KMS-11 (cell line): ENCODE measurements around the gene MEGF6.

ENCODE experiments used
- H2AFZ ChIP-seq: fragments of 200-600 bp; sonication (generic); 2 replicates; pipeline ENCODE4 v1.6.1; 2016; ENCODE audit warnings: antibody characterized with exemption, mixed run types, low read depth
- H3K27ac ChIP-seq: fragments of 200-600 bp; sonication (generic); 2 replicates; pipeline ENCODE4 v1.6.1; 2016; ENCODE audit warnings: mild to moderate bottlenecking, mixed run types
- H3K27me3 ChIP-seq: fragments of 200-600 bp; sonication (generic); 2 replicates; pipeline ENCODE4 v1.6.1; 2017; ENCODE audit warnings: mild to moderate bottlenecking, low read depth, mixed run types, moderate library complexity; ENCODE audit not compliant: insufficient read depth
- H3K36me3 ChIP-seq: fragments of 200-600 bp; sonication (generic); 2 replicates; pipeline ENCODE4 v1.6.1; 2017; ENCODE audit warnings: mild to moderate bottlenecking, mixed run types; ENCODE audit not compliant: insufficient read depth
- H3K4me1 ChIP-seq: fragments of 200-600 bp; sonication (generic); 2 replicates; pipeline ENCODE4 v1.6.1; 2016; ENCODE audit warnings: mild to moderate bottlenecking, low read depth, mixed run types; ENCODE audit not compliant: poor library complexity, severe bottlenecking
- H3K4me2 ChIP-seq: fragments of 200-600 bp; sonication (generic); 2 replicates; pipeline ENCODE4 v1.7.0; 2016; ENCODE audit warnings: mild to moderate bottlenecking, mixed run types
- H3K4me3 ChIP-seq: fragments of 200-600 bp; sonication (generic); IDR thresholded peaks from 2 replicates; pipeline ENCODE4 v1.6.1; 2017; ENCODE audit warnings: low read depth, low read length, mixed read lengths; ENCODE audit not compliant: insufficient read depth
- H3K79me2 ChIP-seq: fragments of 200-600 bp; sonication (generic); 2 replicates; pipeline ENCODE4 v1.6.1; 2016; ENCODE audit warnings: low read depth, mixed run types; ENCODE audit not compliant: insufficient read depth
- H3K9ac ChIP-seq: fragments of 200-600 bp; sonication (generic); 2 replicates; pipeline ENCODE4 v1.6.1; 2016; ENCODE audit warnings: mild to moderate bottlenecking, mixed run types
- H4K20me1 ChIP-seq: fragments of 200-600 bp; sonication (generic); 2 replicates; pipeline ENCODE4 v1.6.1; 2016; ENCODE audit warnings: mild to moderate bottlenecking, mixed run types; ENCODE audit not compliant: insufficient read depth
- TF ChIP-seq, protein P1 (sequence below): fragments of 200-600 bp; sonication (generic); conservative IDR thresholded peaks from 2 replicates; pipeline ENCODE4 v1.6.1; 2017; ENCODE audit warnings: low read depth, mild to moderate bottlenecking, antibody characterized with exemption, low read length, moderate library complexity, mixed read lengths

The MEGF6 gene

GRCh38 chr1:3529099-3529729, 82.1 kb downstream of the MEGF6 start:
- Histone ChIP-seq H3K4me1 (no peaks in the 10 kb centered on the region), H4K20me1 (no peaks in the 10 kb centered on the region), H3K4me2 (no peak overlapping the region), H3K9ac (no peak overlapping the region), H3K79me2 (no peaks in the 10 kb centered on the region), H3K27me3 (peaks cover 87% of the 10 kb centered on the region), H2AFZ (no peak overlapping the region), H3K27ac (no peak overlapping the region), H3K36me3 (no peaks in the 10 kb centered on the region), H3K4me3 (no peak overlapping the region)
- TF ChIP-seq, protein P1, sequence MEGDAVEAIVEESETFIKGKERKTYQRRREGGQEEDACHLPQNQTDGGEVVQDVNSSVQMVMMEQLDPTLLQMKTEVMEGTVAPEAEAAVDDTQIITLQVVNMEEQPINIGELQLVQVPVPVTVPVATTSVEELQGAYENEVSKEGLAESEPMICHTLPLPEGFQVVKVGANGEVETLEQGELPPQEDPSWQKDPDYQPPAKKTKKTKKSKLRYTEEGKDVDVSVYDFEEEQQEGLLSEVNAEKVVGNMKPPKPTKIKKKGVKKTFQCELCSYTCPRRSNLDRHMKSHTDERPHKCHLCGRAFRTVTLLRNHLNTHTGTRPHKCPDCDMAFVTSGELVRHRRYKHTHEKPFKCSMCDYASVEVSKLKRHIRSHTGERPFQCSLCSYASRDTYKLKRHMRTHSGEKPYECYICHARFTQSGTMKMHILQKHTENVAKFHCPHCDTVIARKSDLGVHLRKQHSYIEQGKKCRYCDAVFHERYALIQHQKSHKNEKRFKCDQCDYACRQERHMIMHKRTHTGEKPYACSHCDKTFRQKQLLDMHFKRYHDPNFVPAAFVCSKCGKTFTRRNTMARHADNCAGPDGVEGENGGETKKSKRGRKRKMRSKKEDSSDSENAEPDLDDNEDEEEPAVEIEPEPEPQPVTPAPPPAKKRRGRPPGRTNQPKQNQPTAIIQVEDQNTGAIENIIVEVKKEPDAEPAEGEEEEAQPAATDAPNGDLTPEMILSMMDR = no peak

- no peak overlapping the region for H3K27ac ChIP-seq
Observed at GRCh38 chr1:3527774-3528173, 83.5 kb downstream of the MEGF6 start.

GRCh38 chr1:3525551-3526482, 85.5 kb downstream of the MEGF6 start:
- Histone ChIP-seq H3K4me1 (no peaks in the 10 kb centered on the region), H3K9ac (no peak overlapping the region), H3K27me3 (peaks cover 94% of the 10 kb centered on the region), H4K20me1 (no peaks in the 10 kb centered on the region), H3K79me2 (no peaks in the 10 kb centered on the region), H2AFZ (no peak overlapping the region), H3K4me2 (no peak overlapping the region), H3K4me3 (no peak overlapping the region), H3K27ac (no peak overlapping the region), H3K36me3 (no peaks in the 10 kb centered on the region)
- TF ChIP-seq, protein P1 = no peak

More at GRCh38 chr1:3527774-3528173, 83.5 kb downstream of the MEGF6 start:
- TF ChIP-seq, protein P1 = no peak
- H3K36me3 ChIP-seq = no peaks in the 10 kb centered on the region
- H2AFZ ChIP-seq = no peak overlapping the region
- no peaks in the 10 kb centered on the region for H3K4me1 ChIP-seq
- no peak overlapping the region for H3K4me3 ChIP-seq
- no peak overlapping the region for H3K4me2 ChIP-seq
- no peaks in the 10 kb centered on the region for H3K79me2 ChIP-seq
- H3K27me3 ChIP-seq = peaks cover 88% of the 10 kb centered on the region
- no peak overlapping the region for H3K9ac ChIP-seq
- no peaks in the 10 kb centered on the region for H4K20me1 ChIP-seq

DNA sequence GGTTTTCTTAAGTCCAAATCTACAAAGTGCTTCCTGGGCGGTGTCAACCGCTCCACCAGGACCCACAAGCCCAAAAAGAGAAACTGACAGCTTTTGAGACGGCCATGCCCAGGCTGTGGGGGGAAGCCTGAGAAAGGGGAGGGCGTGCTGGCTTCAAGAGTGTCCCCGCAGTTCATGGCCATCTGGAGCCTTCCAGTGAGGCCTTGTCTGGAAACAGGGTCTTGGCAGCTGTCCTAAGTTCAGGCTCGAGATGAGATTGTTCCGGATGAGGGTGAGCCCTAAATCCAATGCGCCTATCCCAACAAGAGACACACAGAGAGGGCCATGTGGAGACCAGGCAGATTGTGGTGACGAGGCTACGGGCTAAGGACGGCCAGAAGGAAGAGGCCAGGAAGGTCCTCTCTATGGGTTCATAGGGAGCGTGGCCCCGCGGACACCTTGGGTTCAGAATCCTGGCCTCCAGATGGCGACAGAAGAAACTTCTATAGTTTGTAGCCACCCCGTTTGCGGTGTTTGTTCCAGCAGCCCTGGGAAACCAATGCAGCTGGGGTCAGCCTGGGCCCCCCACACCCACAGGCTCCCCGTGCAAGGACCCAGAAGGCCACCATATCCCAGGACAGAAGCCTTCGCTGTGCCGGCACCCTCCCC, 86.6 kb downstream of the MEGF6 start:
- H3K27ac ChIP-seq = no peak overlapping the region
- no peak overlapping the region for H2AFZ ChIP-seq
- H3K36me3 ChIP-seq = no peaks in the 10 kb centered on the region
- TF ChIP-seq, protein P1 = no peak
- peaks cover 91% of the 10 kb centered on the region for H3K27me3 ChIP-seq
- H3K9ac ChIP-seq = no peak overlapping the region
- H3K4me3 ChIP-seq = no peak overlapping the region
- H3K4me2 ChIP-seq = no peak overlapping the region
- H4K20me1 ChIP-seq = no peaks in the 10 kb centered on the region
- H3K79me2 ChIP-seq = no peaks in the 10 kb centered on the region
- H3K4me1 ChIP-seq = no peaks in the 10 kb centered on the region
